ENCODE results near the gene HAT1.

GRCh38 chr2:171963198-171963597 lies 40.9 kb downstream of the HAT1 start:
- TF ChIP-seq EZH2phosphoT487 (IDR thresholded peaks at IDR 0.05; ENCODE audit: borderline replicate concordance): no peak
- TF ChIP-seq CTCF (conservative IDR thresholded peaks at IDR 0.05; ENCODE audit: low read length): no peak

Measured in Loucy (cell line).